ENCODE results near the gene KLRC3. TPM values are rescaled to one million over a fixed set of nuclear protein-coding genes. Genes with fewer than 3 reads are reported as not detected.
A peak's percentile ranks its signal among the peaks of the same experiment; 100 is the strongest.
"Not testable (repeated sequence)": the region's sequence is repeated elsewhere in the genome, so short reads cannot be mapped to it uniquely, and the experiment has no call there.

KLRC3 gene
- total RNA-seq (2016; rRNA removed; fragmentation: Illumina TruSeq; extraction: Trizol) = not detected in 2 replicates
- total RNA-seq (2016; cell fraction: cytosol; rRNA removed; fragmentation: Illumina TruSeq; extraction: Trizol; ENCODE audit: low read depth) = not detected in 2 replicates
- total RNA-seq (2016; cell fraction: insoluble cytoplasmic fraction; rRNA removed; fragmentation: Illumina TruSeq; extraction: Trizol) = not detected in 2 replicates
- total RNA-seq (2016; cell fraction: membrane; rRNA removed; fragmentation: Illumina TruSeq; extraction: Trizol) = not detected in 2 replicates
- not detected in 2 replicates for total RNA-seq (2016; cell fraction: nucleus; rRNA removed; fragmentation: Illumina TruSeq; extraction: Trizol)
- not detected in 2 replicates for polyA plus RNA-seq (2011; rRNA removed)
- polyA plus RNA-seq (2011; cell fraction: cytosol; rRNA removed) = not detected in 2 replicates
- not detected in 2 replicates for polyA plus RNA-seq (2011; cell fraction: nucleus; rRNA removed)
- not detected in 2 replicates for polyA plus RNA-seq (2012)
- polyA plus RNA-seq (2016; cell fraction: cytosol; fragmentation: Illumina TruSeq; extraction: Trizol; ENCODE audit: low read depth) = not detected in 2 replicates
- not detected in 2 replicates for polyA plus RNA-seq (2016; cell fraction: insoluble cytoplasmic fraction; fragmentation: Illumina TruSeq; extraction: Trizol; ENCODE audit: low read depth)
- not detected in 2 replicates for polyA plus RNA-seq (2016; cell fraction: membrane; fragmentation: Illumina TruSeq; extraction: Trizol; ENCODE audit: low read depth)
- not detected in 2 replicates for polyA plus RNA-seq (2016; cell fraction: nucleus; fragmentation: Illumina TruSeq; extraction: Trizol; ENCODE audit: insufficient read depth, low read depth)
- polyA minus RNA-seq (2011; rRNA and poly(A)+ RNA removed; ENCODE audit: low replicate concordance) = 5.8 TPM in 1 of 2 replicates, not detected in the other
- not detected in 2 replicates for polyA minus RNA-seq (2011; cell fraction: cytosol; rRNA and poly(A)+ RNA removed)
- not detected in 2 replicates for polyA minus RNA-seq (2011; cell fraction: nucleus; rRNA and poly(A)+ RNA removed)
- Bru-seq, nascent RNA = percentile 38 among the genes with signal in this experiment
- percentile 47 among the genes with signal in this experiment for BruChase-seq, experiment 1, labeled RNA remaining after a 6-hour chase
- BruChase-seq, experiment 2, labeled RNA remaining after a 2-hour chase = percentile 40 among the genes with signal in this experiment
- long read RNA-seq, experiment 1, partial matches to known transcripts = 0 of 1 reads
- long read RNA-seq, experiment 1, other reads (novel, unspliced or antisense) = 0 of 1 reads
- long read RNA-seq, experiment 2 = 0 reads

DNA sequence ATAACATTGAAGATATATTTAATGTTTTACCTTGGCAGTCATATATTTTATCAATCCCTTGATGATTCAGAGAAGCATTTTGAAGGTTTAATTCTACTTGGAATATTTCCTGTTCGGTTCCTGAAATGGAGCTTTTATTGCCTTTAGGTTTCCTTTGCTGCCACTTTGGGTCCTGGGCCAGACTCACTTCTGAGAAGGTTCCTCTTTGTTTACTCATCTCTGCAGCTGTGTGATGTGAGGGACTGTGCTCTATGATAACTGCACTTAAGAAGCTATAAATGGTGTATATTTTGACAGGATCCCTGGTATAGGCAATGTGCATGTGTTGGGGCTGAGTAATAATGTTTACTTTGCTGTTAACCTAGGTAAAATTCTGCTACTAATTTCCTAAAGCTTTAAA, at the start of gene KLRC3:
KLRC3 (minus strand) TSS at position 262 of the 400 bp plus-strand sequence; CDS start at position 217, 45 bp downstream.
- H3K27ac ChIP-seq (ENCODE audit: extremely low read length, insufficient read depth, low read length); in situ Hi-C loops (cut with HindIII; ENCODE audit: extremely low pct_ligation_motif_present, low pct_unique_long_range_greater_than_20kb); H3K79me2 ChIP-seq (ENCODE audit: insufficient read depth, low read length); H3K4me3 ChIP-seq (replicated peaks in 1 of 3; ENCODE audit: insufficient read depth in 1 of 3, low read depth in 2 of 3, low read length in 3 of 3); H2AFZ ChIP-seq (ENCODE audit: low read length); H3K9ac ChIP-seq (ENCODE audit: insufficient read depth, low read depth, low read length); CTCF ChIA-PET (ENCODE audit: low intra/inter-chr PET ratio, low total read pairs); H4K20me1 ChIP-seq (ENCODE audit: insufficient read depth, low read length); H3K9me3 ChIP-seq (ENCODE audit: low read length); H3K4me1 ChIP-seq (ENCODE audit: insufficient read depth, low read length); ATAC-seq; intact Hi-C loops (cut with micrococcal nuclease; ENCODE audit: unreplicated experiment); FAIRE-seq; BruUV-seq (replicated peaks); DNase-seq (ENCODE audit: low spot score); POLR2A ChIA-PET; H3K27me3 ChIP-seq (ENCODE audit: control insufficient read depth in 1 of 2, insufficient read depth in 2 of 2, low read length in 2 of 2); H3K36me3 ChIP-seq (replicated peaks in 1 of 2; ENCODE audit: control insufficient read depth in 1 of 2, insufficient read depth in 2 of 2, low read length in 2 of 2); H3K4me2 ChIP-seq (ENCODE audit: low read depth, low read length): not testable (repeated sequence)
- 46% methylated on average over 1 of the region's 1 CpG for WGBS (ENCODE audit: low lambda C conversion rate)

- no peaks in the 10 kb centered on the region for H3K79me2 ChIP-seq (ENCODE audit: insufficient read depth, low read length)
- no peak for FAIRE-seq
- H3K4me3 ChIP-seq (replicated peaks in 1 of 3; ENCODE audit: insufficient read depth in 1 of 3, low read depth in 2 of 3, low read length in 3 of 3) = no peak overlapping the region
- DNase-seq (ENCODE audit: low spot score) = no peak
- no peaks in the 10 kb centered on the region for H3K36me3 ChIP-seq (replicated peaks in 1 of 2; ENCODE audit: control insufficient read depth in 1 of 2, insufficient read depth in 2 of 2, low read length in 2 of 2)
- no peak for ATAC-seq
- 0 out of 2 replicates have a peak, but pooled peaks have one; percentile 26 for TF ChIP-seq ATF7 (IDR thresholded peaks at IDR 0.05)
- no peak for TF ChIP-seq ATF7 (CRISPR knock-in tag; IDR thresholded peaks at IDR 0.05)
- TF ChIP-seq TOPORS (CRISPR knock-in tag; IDR thresholded peaks at IDR 0.05) = no peak
- H3K27me3 ChIP-seq (ENCODE audit: control insufficient read depth in 1 of 2, insufficient read depth in 2 of 2, low read length in 2 of 2) = no peaks in the 10 kb centered on the region
- H3K4me1 ChIP-seq (ENCODE audit: insufficient read depth, low read length) = no peaks in the 10 kb centered on the region
- H3K9ac ChIP-seq (ENCODE audit: insufficient read depth, low read depth, low read length) = no peak overlapping the region
- intact Hi-C loops (cut with micrococcal nuclease; ENCODE audit: unreplicated experiment) = no loop called here
- H3K9me3 ChIP-seq (ENCODE audit: low read length) = no peaks in the 10 kb centered on the region
- no TSS peak for BruUV-seq (replicated peaks)
- ChIA-PET CTCF (ENCODE audit: low intra/inter-chr PET ratio, low total read pairs) (no interaction called here), POLR2A (no interaction called here)
- H3K27ac ChIP-seq (ENCODE audit: extremely low read length, insufficient read depth, low read length) = no peak overlapping the region
- no peak overlapping the region for H3K4me2 ChIP-seq (ENCODE audit: low read depth, low read length)
- in situ Hi-C loops (cut with HindIII; ENCODE audit: extremely low pct_ligation_motif_present, low pct_unique_long_range_greater_than_20kb) = no loop called here
- 0% methylated on average over 1 of the region's 1 CpG for WGBS (ENCODE audit: low lambda C conversion rate)
- H2AFZ ChIP-seq (ENCODE audit: low read length) = no peak overlapping the region
- H4K20me1 ChIP-seq (ENCODE audit: insufficient read depth, low read length) = no peaks in the 10 kb centered on the region
Observed at GRCh38 chr12:10469701-10470100, 49.3 kb upstream of the KLRC3 start.

All from HepG2 (cell line).